ENCODE data around the gene BCAT1.
"Not testable (repeated sequence)": the region's sequence is repeated elsewhere in the genome, so short reads cannot be mapped to it uniquely, and the experiment has no call there.

Gene BCAT1

DNA sequence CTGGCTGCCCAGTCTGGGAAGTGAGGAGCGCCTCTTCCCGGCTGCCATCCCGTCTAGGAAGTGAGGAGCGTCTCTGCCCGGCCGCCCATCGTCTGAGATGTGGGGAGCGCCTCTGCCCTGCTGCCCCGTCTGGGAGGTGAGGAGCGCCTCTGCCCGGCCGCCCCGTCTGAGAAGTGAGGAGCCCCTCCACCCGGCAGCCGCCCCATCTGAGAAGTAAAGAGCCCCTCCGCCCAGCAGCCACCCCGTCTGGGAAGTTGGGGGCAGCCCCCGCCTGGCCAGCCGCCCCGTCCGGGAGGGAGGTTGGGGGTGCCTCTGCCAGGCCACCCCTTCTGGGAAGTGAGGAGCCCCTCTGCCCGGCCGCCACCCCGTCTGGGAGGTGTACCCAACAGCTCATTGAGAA lies 22.8 kb downstream of the BCAT1 start:
- not testable (repeated sequence) for DNase-seq

DNA sequence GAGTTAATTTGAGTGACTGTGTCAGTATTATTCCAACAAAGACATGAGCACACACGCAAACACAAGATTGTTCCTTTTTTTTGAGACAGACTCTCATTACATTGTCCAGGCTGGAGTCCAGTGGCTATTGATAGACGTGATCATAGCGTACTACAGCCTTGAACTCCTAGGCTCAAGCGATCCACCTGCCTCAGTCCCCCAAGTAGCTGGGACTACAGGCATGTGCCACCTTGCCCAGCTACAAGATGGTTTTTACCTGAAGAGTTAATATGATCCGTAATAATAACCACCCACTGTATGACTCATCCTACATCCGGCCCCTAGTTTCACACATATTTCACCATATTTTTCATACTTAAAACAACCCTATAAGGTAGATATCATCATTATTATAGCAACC lies 26.8 kb downstream of the BCAT1 start:
- peak; percentile 15 to 53 (median 30) for DNase-seq

DNA sequence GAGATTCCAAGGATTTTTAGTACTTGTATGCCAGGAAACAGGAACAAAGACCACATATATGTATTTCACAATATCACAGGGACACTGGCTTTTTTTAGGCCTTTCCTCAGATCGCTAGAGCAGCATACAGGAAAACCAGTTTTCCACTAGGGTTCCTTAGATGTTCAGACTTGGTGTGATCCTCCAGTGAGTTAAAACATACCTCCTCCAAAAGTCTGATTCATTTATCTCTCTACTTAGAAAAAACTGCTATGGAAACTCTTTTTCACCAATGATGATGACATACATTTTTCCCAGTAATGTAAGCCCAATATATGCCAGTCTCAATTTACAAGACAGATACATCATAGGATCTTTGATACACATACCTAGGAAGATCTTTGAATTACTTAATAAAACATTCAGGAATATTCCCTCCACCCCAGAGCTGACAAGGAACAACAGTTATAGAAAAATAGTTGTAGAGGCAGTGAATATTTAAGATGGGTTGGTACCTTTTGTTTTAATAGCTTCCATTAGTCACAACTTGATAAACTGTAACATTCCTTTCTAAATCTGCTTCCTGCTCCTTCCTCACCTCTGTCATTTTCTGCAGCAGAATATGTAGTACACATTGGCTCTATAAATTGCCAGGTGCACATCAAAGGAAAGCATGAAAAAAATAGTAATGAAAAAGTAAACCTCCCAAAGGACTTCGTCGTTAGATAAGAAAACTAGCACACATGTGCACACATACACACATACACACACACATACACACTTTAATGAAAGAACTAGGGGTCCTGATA lies 27.5 kb downstream of the BCAT1 start:
- DNase-seq: peak in 1 of 4 experiments; percentile 36

GRCh38 chr12:24920141-24920540 lies 28.8 kb downstream of the BCAT1 start:
- DNase-seq: no peak

- no peak for DNase-seq
These were observed 29.4 kb downstream of the BCAT1 start for GRCh38 chr12:24919346-24920001.

- no peak for DNase-seq
These were observed 30.3 kb downstream of the BCAT1 start for GRCh38 chr12:24918596-24918995.

- no peak for DNase-seq
These were observed 33.4 kb downstream of the BCAT1 start for GRCh38 chr12:24915501-24915900.

- DNase-seq: no peak
These were observed 34.9 kb downstream of the BCAT1 start for GRCh38 chr12:24913953-24914352.

DNA sequence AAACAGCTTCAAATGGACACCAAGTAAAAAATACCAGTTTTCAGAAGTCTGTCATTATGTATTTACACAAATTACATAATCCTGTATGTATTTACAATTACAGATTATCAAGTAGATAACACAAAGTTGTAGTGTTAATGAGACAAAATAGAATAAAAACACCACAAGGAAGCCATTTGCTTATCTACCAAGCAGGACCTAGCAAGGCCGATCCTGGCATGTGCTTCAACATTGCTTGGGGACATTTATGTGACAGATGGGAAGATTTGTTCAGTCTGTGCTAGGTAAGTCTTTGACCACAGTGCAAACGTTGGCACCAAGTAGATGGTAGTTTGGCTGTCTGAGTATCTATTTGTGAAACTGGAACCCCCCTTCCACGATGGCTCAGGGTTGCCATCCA lies 35.8 kb downstream of the BCAT1 start:
- no peak for DNase-seq

DNA sequence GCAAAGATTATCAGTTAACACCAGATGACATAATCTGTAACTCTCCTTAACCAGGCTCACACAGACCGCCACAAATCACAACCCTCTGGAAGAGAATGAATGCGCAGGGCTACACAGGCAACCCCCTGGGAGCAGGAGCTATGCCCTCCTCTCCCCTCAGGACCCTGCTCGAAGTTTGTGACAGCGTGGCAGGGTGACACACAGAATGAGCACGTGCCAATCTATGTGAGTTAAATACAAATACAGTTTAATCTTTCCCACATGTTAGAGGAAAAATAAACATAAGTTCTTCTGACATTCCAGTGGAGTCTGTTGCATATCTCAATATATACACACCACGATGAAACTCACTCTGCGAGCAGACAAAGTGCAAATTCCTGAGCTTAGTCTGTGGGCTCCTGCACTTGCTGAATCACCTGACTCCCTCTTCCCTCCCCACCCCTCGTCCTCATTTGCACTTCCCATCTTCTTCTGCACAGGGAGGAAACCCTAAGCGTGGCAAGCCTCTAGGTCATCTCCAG lies 37.6 kb downstream of the BCAT1 start:
- peak in 3 of 4 experiments; percentile 28 to 51 (median 48) for DNase-seq

GRCh38 chr12:24910192-24910591 lies 38.7 kb downstream of the BCAT1 start:
- DNase-seq: not testable (repeated sequence)

- peak; percentile 95 to 99 (median 97) for DNase-seq
These were observed 39.2 kb downstream of the BCAT1 start for GRCh38 chr12:24909667-24910066.

GRCh38 chr12:24907464-24907863 lies 41.4 kb downstream of the BCAT1 start:
- no peak for DNase-seq

DNA sequence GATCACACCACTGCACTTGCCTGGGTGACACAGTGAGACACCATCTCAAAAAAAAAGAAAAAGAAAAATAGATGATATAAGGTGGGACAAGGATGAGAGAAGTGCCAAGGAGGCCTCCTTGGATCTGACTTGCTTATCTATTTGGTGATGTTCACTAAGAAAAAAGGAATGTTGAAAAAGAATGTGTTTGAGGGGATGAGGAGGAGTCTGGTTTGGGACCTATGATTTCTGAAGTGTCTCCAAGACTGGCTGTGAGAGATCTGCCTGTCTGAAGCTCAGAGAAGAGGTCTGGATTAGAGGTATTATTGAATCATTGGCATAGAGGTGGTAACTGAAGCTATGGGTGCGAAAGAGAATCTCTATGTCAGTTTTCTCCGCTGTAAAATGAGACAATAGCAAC lies 42.8 kb downstream of the BCAT1 start:
- no peak for DNase-seq

DNA sequence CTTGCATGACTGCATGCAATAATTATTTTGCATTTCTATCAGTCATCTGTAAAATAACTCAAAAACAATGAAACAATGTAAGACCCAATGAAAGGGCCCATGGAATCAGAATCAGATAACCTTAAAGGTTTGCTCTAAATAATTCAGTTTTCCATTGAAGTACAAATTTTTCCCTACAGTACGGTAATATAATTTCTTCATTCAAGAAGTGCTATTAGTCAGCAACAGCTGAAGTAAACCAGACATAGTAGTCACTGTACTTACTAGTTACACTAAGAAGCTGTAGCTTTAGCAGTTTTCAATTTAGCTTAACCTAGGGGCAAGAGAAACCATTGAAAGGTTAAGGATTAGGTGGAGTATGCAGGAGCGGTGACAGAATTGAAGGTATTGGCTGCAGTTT lies 43.5 kb downstream of the BCAT1 start:
- peak in 2 of 4 experiments; percentile 44 to 48 for DNase-seq

- no peak for DNase-seq
These were observed 44.0 kb downstream of the BCAT1 start for GRCh38 chr12:24904871-24905270.

DNA sequence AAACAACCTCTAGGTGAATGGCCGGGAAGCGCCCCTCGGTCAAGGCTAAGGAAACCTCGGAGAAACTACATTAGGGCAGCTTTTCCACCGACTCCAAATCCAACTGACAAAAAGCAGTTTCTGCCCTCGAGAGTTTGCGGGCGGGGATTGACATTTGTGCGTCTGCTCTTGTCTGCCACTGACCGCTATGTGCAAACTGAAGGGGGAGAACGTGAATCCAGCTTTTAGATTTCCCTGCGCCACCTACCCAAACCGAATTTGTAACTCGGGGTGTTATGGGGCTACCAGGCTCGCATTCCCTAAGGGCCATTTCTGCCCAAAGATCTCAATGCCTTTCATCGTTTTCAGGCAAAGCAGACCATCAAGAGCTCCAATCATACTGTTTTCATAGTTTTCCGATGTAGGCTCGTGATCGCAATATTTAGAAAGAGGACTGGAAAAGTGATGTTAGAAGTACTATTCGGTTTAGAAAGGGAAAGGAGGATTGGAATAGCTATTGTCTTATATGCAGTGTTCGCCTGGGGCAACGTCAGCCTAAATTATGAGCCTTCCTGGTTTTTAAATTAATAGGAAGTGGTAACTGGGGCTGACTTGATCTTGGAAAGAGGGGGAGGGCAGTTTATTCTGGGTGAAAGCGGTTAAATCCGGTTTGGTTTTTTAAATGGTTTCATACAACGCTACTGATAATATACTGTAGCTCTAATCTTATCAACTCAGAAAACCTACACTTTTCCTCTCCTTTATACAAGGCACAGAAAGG lies 45.4 kb downstream of the BCAT1 start:
- peak; percentile 72 to 88 (median 82) for DNase-seq

DNA sequence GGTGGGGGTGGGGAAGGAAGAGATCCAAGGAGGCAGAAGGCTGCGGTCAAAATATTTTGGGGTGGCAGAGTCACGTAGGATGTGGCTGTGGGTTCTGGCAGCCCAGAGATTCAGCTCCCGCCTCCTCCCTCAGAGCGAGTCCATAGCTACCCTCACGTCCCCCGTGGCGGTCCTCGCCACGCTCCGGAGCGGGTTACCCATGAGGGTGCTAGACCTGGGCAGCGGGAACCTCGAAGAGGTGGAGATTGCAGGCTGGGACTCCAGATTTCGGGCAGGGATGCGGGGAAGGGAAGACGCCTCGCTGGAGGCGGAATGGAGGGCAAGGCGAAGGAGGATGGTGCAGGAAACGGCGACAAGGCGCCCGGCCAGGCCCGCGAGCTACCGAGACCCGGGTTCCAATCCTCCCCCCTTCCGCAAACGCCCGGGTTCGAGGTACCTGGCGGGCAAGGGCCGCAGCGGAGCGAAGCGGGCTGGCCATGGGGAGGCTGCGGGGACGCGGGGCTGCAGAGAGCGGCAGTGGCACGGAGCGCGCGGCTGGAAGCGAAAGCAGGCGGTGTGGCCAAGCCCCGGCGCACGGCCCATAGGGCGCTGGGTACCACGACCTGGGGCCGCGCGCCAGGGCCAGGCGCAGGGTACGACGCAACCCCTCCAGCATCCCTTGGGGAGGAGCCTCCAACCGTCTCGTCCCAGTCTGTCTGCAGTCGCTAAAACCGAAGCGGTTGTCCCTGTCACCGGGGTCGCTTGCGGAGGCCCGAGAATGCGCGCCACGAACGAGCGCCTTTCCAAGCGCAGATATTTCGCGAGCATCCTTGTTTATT lies 46.2 kb downstream of the BCAT1 start:
- DNase-seq: peak; percentile 61 to 77 (median 70)

DNA sequence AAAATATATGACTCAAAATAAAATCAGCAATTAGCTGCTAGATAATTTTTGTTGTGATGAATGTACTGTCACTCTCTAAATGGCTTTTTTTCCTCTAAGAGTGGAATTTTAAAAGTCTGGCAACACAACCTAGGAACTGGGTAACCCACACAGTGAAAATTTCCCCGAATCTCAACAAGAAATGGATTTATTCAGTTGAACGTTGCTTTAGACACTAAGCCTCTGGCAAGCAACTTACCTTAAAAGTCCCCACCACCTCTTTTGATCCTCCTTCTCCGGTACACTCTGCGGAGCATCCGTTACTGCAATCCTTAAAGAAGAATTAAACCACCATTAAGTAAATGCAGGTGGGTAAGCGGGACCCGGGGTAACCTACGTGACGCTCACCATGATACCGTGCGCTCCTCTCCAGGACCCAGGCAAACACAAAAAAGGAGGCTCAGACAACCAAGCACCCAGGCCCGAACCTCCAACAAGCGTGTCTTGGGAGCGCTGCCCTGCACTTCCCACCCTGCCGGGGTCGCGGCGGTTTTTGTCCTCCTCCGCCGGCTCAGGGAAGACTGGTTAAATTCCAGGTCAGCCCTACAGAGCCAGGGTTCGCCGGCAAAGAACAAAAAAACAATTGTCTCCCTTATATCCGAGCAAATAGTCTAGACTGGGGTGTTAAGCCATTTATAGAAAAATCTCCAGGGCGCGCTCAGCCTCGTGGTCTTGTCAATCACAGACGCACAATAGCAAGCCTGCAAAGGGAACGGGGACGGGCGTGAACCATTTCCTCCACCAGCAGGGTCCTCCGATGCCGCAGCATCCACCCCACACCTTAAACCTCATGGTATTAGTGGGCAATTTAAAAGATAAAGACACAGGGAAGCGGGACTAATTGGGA lies 47.1 kb downstream of the BCAT1 start:
- peak; percentile 69 to 82 (median 72) for DNase-seq

DNA sequence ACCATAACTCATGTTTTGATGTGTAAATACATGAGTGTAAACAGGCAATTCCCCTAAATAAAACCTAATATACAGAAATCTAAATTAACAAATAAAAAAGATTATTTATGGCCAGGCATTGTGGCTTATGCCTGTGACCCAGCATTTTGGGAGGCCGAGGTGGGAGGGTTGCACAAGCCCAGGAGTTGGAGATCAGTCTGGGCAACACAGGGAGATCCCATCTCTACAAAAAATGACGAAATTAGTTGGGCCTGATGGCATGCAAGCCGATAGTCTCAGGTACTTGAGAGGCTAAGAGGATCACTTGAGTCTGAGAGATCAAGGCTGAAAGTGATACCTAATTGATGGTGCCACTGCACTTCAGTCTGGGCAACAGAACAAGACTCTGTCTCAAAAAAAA lies 48.7 kb downstream of the BCAT1 start:
- peak in 3 of 4 experiments; percentile 34 to 52 (median 52) for DNase-seq

GRCh38 chr12:24899503-24900075 lies 49.3 kb downstream of the BCAT1 start:
- peak; percentile 33 to 75 (median 56) for DNase-seq
